GM23248 (cell line): Measurements from ENCODE around the gene LTF. TPM values are rescaled to one million over a fixed set of nuclear protein-coding genes. Genes with fewer than 3 reads are reported as not detected.

Source experiments
- DNase-seq: peaks from one replicate; pipeline ENCODE4 v3.0.0-alpha.2; 2015
- H2AFZ ChIP-seq: fragments of 200-600 bp; sonication (generic); 2 replicates; pipeline ENCODE4 v1.6.1; 2016; ENCODE audit warnings: antibody characterized with exemption
- H3F3A ChIP-seq: fragments of 200-600 bp; sonication (generic); 2 replicates; pipeline ENCODE4 v1.6.1; 2016; ENCODE audit warnings: mild to moderate bottlenecking, antibody characterized with exemption, mixed run types; ENCODE audit not compliant: insufficient read depth
- H3K27ac ChIP-seq: fragments of 200-600 bp; sonication (generic); 2 replicates; pipeline ENCODE4 v1.5.1; 2016; ENCODE audit warnings: mild to moderate bottlenecking
- H3K27me3 ChIP-seq: fragments of 200-600 bp; sonication (generic); replicated peaks from 2 replicates; pipeline ENCODE4 v1.6.1; 2016; ENCODE audit warnings: mild to moderate bottlenecking; ENCODE audit not compliant: insufficient read depth
- H3K36me3 ChIP-seq: fragments of 200-600 bp; sonication (generic); 2 replicates; pipeline ENCODE4 v1.6.1; 2016; ENCODE audit warnings: low read depth, mild to moderate bottlenecking
- H3K4me1 ChIP-seq: fragments of 200-600 bp; sonication (generic); 2 replicates; pipeline ENCODE4 v1.6.1; 2016; ENCODE audit warnings: mild to moderate bottlenecking; ENCODE audit not compliant: insufficient read depth
- H3K4me2 ChIP-seq: fragments of 200-600 bp; sonication (generic); one replicate; pipeline ENCODE4 v1.6.1; 2016; ENCODE audit warnings: mild to moderate bottlenecking; ENCODE audit not compliant: unreplicated experiment
- H3K4me3 ChIP-seq: fragments of 200-600 bp; sonication (generic); 2 replicates; pipeline ENCODE4 v1.5.1; 2016; ENCODE audit warnings: mild to moderate bottlenecking
- H3K79me2 ChIP-seq: fragments of 200-600 bp; sonication (generic); 2 replicates; pipeline ENCODE4 v1.6.1; 2016; ENCODE audit warnings: mild to moderate bottlenecking; ENCODE audit not compliant: insufficient read depth
- H3K9ac ChIP-seq: fragments of 200-600 bp; sonication (generic); 2 replicates; pipeline ENCODE4 v1.6.1; 2016; ENCODE audit warnings: mild to moderate bottlenecking
- H3K9me2 ChIP-seq: fragments of 200-600 bp; sonication (generic); 2 replicates; pipeline ENCODE4 v1.6.1; 2016; ENCODE audit warnings: mixed run types, mild to moderate bottlenecking, moderate library complexity; ENCODE audit not compliant: insufficient read depth
- H3K9me3 ChIP-seq: fragments of 200-600 bp; sonication (generic); one replicate; pipeline ENCODE4 v1.6.1; 2017; ENCODE audit warnings: low read depth
- H4K20me1 ChIP-seq: fragments of 200-600 bp; sonication (generic); 2 replicates; pipeline ENCODE4 v1.6.0; 2016; ENCODE audit not compliant: insufficient read depth
- EZH2 ChIP-seq: fragments of 200-600 bp; sonication (generic); IDR thresholded peaks from 2 replicates; pipeline ENCODE4 v1.6.1; 2018; ENCODE audit warnings: antibody characterized with exemption, mild to moderate bottlenecking; ENCODE audit not compliant: insufficient read depth, poor library complexity, severe bottlenecking
- EZH2phosphoT487 ChIP-seq: fragments of 200-600 bp; sonication (generic); IDR thresholded peaks from 2 replicates; pipeline ENCODE4 v1.6.1; 2018; ENCODE audit warnings: antibody characterized with exemption, moderate library complexity, mild to moderate bottlenecking, low read depth; ENCODE audit not compliant: insufficient read depth
- WGBS, 2 experiments: methylation state at CpG; one replicate each; pipeline ENCODE4 v1.1.6; 2015 to 2017; ENCODE audit warnings: low lambda C conversion rate in 2 of 2, low coverage in 1 of 2; ENCODE audit errors: missing lambda C conversion rate in 2 of 2; 5-methylcytosine and 5-hydroxymethylcytosine counted together
- in situ Hi-C: fragments of 300-500 bp; cut with MboI; formaldehyde crosslinking; loops from 2 replicates; pipeline ENCODE4 v1.15.0; 2020
- polyA plus RNA-seq: library from polyadenylated mRNA; unstranded; fragments of >200 nt; fragmentation: Nextera tagmentation; extraction: Ambion mirVana; gene quantifications from 2 replicates; pipeline ENCODE4 v1.2.1, GENCODE V29; 2016
- total RNA-seq: library from RNA; depleted of rRNA; stranded (reverse); fragments of >200 nt; shearing (Covaris generic); gene quantifications from 2 replicates; pipeline ENCODE4 v1.2.3, GENCODE V29; 2014

Gene LTF
- total and polyA plus RNA-seq, 2 experiments from 2014 or later: not detected

DNA sequence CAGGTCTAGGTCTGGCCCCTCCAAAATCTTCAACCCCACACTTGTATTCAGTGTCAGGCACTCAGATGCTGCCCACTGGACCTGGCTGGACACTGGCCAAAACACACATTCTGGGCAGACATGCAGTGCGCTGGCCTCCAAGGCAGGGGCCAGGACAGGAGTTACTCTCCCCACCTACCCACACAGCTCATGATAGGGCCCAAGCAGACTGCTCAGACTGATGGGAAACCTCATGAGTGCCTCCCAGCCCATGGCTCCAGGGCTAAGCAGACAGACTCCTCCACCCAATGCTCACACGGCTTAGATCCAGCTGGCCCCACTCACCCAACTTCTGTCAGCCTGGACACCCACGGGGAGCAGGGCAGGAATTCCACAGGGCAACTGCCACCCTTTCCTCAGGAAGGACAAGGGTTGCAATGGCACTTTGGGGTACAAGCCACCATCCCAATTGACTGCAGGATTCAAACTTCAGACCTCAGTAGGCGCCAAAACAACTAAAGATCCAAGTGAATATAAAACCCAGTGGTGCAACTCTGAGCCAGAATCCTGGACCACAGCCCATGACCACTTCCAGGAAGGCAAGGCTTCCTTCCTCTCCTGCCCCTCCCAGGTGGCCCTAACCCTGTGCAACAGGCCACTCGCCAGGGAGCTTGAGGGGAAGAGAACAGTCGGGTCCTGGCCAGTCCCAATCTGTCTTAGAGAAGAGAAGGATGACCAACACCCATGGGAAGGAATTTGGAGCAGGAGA lies 1.4 kb downstream of the LTF start:
- DNase-seq: no peak
- H3K9ac ChIP-seq: no peak overlapping the region
- H3K27ac ChIP-seq: no peak overlapping the region
- no peaks in the 10 kb centered on the region for H3K79me2 ChIP-seq
- 50 to 55% methylated on average over 6 of the region's 6 CpGs for WGBS, 2 experiments
- no peak overlapping the region for H2AFZ ChIP-seq
- H3K4me1 ChIP-seq: no peaks in the 10 kb centered on the region
- no peaks in the 10 kb centered on the region for H4K20me1 ChIP-seq
- H3K27me3 ChIP-seq: peaks cover 72% of the 10 kb centered on the region
- no peaks in the 10 kb centered on the region for H3K9me3 ChIP-seq
- no peak for TF ChIP-seq EZH2phosphoT487
- no peaks in the 10 kb centered on the region for H3F3A ChIP-seq
- no peaks in the 10 kb centered on the region for H3K9me2 ChIP-seq
- no peak overlapping the region for H3K4me3 ChIP-seq
- in situ Hi-C loops: no loop called here
- no peak overlapping the region for H3K4me2 ChIP-seq
- no peaks in the 10 kb centered on the region for H3K36me3 ChIP-seq

GRCh38 chr3:46462511-46462910 lies 2.2 kb downstream of the LTF start:
- no peak overlapping the region for H2AFZ ChIP-seq
- DNase-seq: no peak
- whole genome bisulfite sequencing, 2 experiments: 48 to 52% methylated on average over 3 of the region's 3 CpGs

GRCh38 chr3:46462111-46462510 lies 2.6 kb downstream of the LTF start:
- H3K79me2 ChIP-seq: no peaks in the 10 kb centered on the region
- H2AFZ ChIP-seq: no peak overlapping the region
- H3K4me1 ChIP-seq: no peaks in the 10 kb centered on the region
- H3K9ac ChIP-seq: no peak overlapping the region
- no peak overlapping the region for H3K4me3 ChIP-seq
- no peaks in the 10 kb centered on the region for H3K9me2 ChIP-seq
- TF ChIP-seq EZH2phosphoT487: no peak
- TF ChIP-seq EZH2: no peak
- no peaks in the 10 kb centered on the region for H4K20me1 ChIP-seq
- H3K27me3 ChIP-seq: peaks cover 75% of the 10 kb centered on the region
- no peak overlapping the region for H3K27ac ChIP-seq
- no peaks in the 10 kb centered on the region for H3K9me3 ChIP-seq
- WGBS, 2 experiments: 60 to 64% methylated on average over 3 of the region's 3 CpGs
- DNase-seq: peak; percentile 29
- H3K4me2 ChIP-seq: no peak overlapping the region
- in situ Hi-C loops: no loop called here
- no peaks in the 10 kb centered on the region for H3F3A ChIP-seq
- H3K36me3 ChIP-seq: no peaks in the 10 kb centered on the region

More at GRCh38 chr3:46462511-46462910, 2.2 kb downstream of the LTF start:
- in situ Hi-C loops: no loop called here
- H3K4me3 ChIP-seq: no peak overlapping the region
- H3K79me2 ChIP-seq: no peaks in the 10 kb centered on the region
- no peaks in the 10 kb centered on the region for H4K20me1 ChIP-seq
- peaks cover 74% of the 10 kb centered on the region for H3K27me3 ChIP-seq
- H3K9ac ChIP-seq: no peak overlapping the region
- no peaks in the 10 kb centered on the region for H3K4me1 ChIP-seq
- H3K4me2 ChIP-seq: no peak overlapping the region
- TF ChIP-seq EZH2phosphoT487: no peak
- no peak for TF ChIP-seq EZH2
- no peak overlapping the region for H3K27ac ChIP-seq
- H3K36me3 ChIP-seq: no peaks in the 10 kb centered on the region
- no peaks in the 10 kb centered on the region for H3F3A ChIP-seq
- H3K9me2 ChIP-seq: no peaks in the 10 kb centered on the region
- no peaks in the 10 kb centered on the region for H3K9me3 ChIP-seq

GRCh38 chr3:46460051-46460450 lies 4.7 kb downstream of the LTF start:
- Histone ChIP-seq H3K79me2 (no peaks in the 10 kb centered on the region), H3K9ac (no peak overlapping the region), H3K4me2 (no peak overlapping the region), H4K20me1 (no peaks in the 10 kb centered on the region), H3F3A (no peaks in the 10 kb centered on the region), H3K27me3 (peaks cover 71% of the 10 kb centered on the region), H2AFZ (no peak overlapping the region), H3K4me1 (no peaks in the 10 kb centered on the region), H3K36me3 (no peaks in the 10 kb centered on the region), H3K9me3 (no peaks in the 10 kb centered on the region), H3K9me2 (no peaks in the 10 kb centered on the region), H3K27ac (no peak overlapping the region), H3K4me3 (no peak overlapping the region)
- TF ChIP-seq EZH2phosphoT487: no peak
- TF ChIP-seq EZH2: no peak
- 35 to 39% methylated on average over 3 of the region's 3 CpGs for WGBS, 2 experiments
- DNase-seq: no peak
- in situ Hi-C loops: no loop called here

DNA sequence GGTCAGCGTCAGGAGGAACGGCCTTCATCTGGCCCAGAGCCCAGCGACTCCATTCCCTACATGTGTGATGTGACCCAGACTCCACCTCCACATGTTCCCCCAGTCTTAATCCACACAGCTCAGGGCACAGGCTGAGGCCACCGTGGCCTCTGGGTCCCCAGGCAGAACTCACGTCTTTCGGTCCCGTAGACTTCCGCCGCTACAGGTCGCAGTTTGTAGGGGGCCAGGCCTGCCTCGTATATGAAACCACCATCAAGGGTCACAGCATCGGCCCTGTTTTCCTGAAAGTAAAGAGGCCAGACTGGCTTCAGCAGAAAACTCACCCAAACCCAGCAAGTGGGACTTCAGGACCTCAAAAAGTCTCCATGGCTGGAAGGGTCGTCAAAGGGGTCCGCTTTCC lies 8.6 kb downstream of the LTF start:
- Histone ChIP-seq H3K27ac (no peak overlapping the region), H3F3A (no peaks in the 10 kb centered on the region), H2AFZ (no peak overlapping the region), H3K9ac (no peak overlapping the region), H3K27me3 (peaks cover 73% of the 10 kb centered on the region), H3K36me3 (no peaks in the 10 kb centered on the region), H3K9me3 (no peaks in the 10 kb centered on the region), H3K9me2 (no peaks in the 10 kb centered on the region), H3K4me3 (no peak overlapping the region), H4K20me1 (no peaks in the 10 kb centered on the region), H3K79me2 (no peaks in the 10 kb centered on the region), H3K4me2 (no peak overlapping the region), H3K4me1 (no peaks in the 10 kb centered on the region)
- no peak for DNase-seq
- TF ChIP-seq EZH2: no peak
- TF ChIP-seq EZH2phosphoT487: no peak
- 81 to 85% methylated on average over 14 of the region's 14 CpGs for WGBS, 2 experiments
- in situ Hi-C loops: no loop called here
